GM12875 (cell line): ENCODE data around the gene AKAP3.

Experiments used
- H3K4me3 ChIP-seq: one replicate; pipeline ENCODE4 v1.5.1; 2011; ENCODE audit warnings: low read depth, low read length, control low read depth
- CTCF ChIP-seq: IDR thresholded peaks from 2 replicates; pipeline ENCODE4 v1.5.1; 2011; ENCODE audit warnings: low read depth, mild to moderate bottlenecking, control low read depth, inconsistent platforms, low read length, moderate library complexity, borderline replicate concordance; ENCODE audit not compliant: insufficient read depth

The AKAP3 gene

GRCh38 chr12:4587108-4587507 is 61.7 kb downstream of the AKAP3 start:
- no peak overlapping the region for H3K4me3 ChIP-seq
- TF ChIP-seq CTCF = no peak

- TF ChIP-seq CTCF = no peak
- H3K4me3 ChIP-seq = no peak overlapping the region
These were observed 62.4 kb downstream of the AKAP3 start for GRCh38 chr12:4586500-4586899.

GRCh38 chr12:4584896-4585295 is 64.0 kb downstream of the AKAP3 start:
- no peak overlapping the region for H3K4me3 ChIP-seq
- TF ChIP-seq CTCF = no peak

GRCh38 chr12:4584281-4584680 is 64.6 kb downstream of the AKAP3 start:
- TF ChIP-seq CTCF = no peak

GRCh38 chr12:4580281-4580688 is 68.6 kb downstream of the AKAP3 start:
- H3K4me3 ChIP-seq = no peak overlapping the region
- no peak for TF ChIP-seq CTCF

More at GRCh38 chr12:4584281-4584680, 64.6 kb downstream of the AKAP3 start:
- H3K4me3 ChIP-seq = no peak overlapping the region

GRCh38 chr12:4579305-4580102 is 69.3 kb downstream of the AKAP3 start:
- 0 out of 2 replicates have a peak, but pooled peaks have one; percentile 30 for TF ChIP-seq CTCF
- H3K4me3 ChIP-seq = no peak overlapping the region

GRCh38 chr12:4572680-4573079 is 76.2 kb downstream of the AKAP3 start:
- no peak overlapping the region for H3K4me3 ChIP-seq
- TF ChIP-seq CTCF = no peak
